Measurements from ENCODE around the gene RNF44.

GRCh38 chr5:176541338-176542134 lies 4.3 kb upstream of the RNF44 start:
- no peak for TF ChIP-seq EZH2 (IDR thresholded peaks at IDR 0.05; ENCODE audit: borderline replicate concordance, low read length)
- no peak for TF ChIP-seq CTCF (conservative IDR thresholded peaks at IDR 0.05 in 1 of 2, IDR thresholded peaks at IDR 0.05 in 1 of 2; ENCODE audit: extremely low read depth in 1 of 2, insufficient read depth in 1 of 2, low read depth in 1 of 2, low read length in 2 of 2)
